GM19023 (cell line): ENCODE data around the gene PALD1.
"Not testable (repeated sequence)": the region's sequence is repeated elsewhere in the genome, so short reads cannot be mapped to it uniquely, and the experiment has no call there.

ENCODE experiments used
- ATAC-seq: cut with Tn5 transposase; IDR thresholded peaks from one replicate; pipeline ENCODE4 v1.9.1; 2021; ENCODE audit warnings: mild to moderate bottlenecking, moderate library complexity; ENCODE audit not compliant: unreplicated experiment

Gene PALD1

DNA sequence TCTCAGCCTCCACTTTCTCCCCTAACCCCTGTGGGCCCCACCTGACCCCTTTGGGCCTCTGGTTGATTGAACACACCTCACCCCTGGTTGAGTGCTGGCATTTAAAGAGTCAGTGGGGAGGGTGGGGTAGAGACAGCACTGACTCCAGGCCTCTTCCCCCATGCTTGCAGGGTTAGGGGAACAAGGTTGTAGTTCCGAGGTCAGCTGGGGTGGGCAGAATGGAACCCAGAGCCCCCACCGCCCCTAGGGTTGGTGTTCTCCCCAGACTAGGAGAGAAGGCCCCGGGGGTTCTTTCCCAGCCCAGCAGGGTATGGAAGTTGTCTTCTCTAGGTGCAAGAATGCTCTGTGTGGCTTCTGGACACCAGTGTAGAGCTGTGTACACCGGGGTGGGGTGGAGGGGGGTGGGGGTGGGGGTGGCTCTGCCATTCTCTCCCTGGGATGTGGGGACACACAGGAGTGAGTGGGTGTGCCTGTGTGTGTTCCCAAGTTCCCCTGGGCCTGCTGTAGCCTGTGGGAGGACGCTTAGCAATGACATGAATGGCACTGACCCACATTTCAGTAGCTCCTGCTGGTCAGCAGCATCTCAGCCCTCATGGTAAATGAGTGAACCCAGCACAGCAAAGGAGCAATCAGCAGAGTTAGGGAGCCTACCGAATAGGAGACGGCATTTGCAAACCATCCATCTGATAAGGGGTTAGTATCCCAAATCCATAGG is 90.4 kb downstream of the PALD1 start:
- no peak for ATAC-seq

DNA sequence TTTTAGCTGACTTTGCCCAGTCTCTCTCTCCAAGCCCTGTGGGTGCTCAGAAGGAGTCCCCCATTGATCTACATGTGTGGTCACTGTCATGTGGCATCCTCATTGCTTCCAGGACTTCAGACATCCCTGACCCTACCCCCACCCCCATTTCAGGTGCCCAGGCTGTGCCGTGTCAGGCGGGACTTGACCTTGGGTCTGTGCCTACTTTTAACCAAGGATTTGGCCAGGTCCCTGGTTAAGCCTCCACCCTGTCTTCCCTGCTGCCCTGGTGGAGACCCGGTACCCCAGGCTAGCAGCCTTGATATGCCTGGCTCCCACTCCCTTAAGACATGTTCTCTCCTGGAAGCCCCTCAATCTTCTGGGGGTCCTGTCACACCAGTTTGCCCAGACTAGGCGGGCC is 92.7 kb downstream of the PALD1 start:
- ATAC-seq, result no peak

DNA sequence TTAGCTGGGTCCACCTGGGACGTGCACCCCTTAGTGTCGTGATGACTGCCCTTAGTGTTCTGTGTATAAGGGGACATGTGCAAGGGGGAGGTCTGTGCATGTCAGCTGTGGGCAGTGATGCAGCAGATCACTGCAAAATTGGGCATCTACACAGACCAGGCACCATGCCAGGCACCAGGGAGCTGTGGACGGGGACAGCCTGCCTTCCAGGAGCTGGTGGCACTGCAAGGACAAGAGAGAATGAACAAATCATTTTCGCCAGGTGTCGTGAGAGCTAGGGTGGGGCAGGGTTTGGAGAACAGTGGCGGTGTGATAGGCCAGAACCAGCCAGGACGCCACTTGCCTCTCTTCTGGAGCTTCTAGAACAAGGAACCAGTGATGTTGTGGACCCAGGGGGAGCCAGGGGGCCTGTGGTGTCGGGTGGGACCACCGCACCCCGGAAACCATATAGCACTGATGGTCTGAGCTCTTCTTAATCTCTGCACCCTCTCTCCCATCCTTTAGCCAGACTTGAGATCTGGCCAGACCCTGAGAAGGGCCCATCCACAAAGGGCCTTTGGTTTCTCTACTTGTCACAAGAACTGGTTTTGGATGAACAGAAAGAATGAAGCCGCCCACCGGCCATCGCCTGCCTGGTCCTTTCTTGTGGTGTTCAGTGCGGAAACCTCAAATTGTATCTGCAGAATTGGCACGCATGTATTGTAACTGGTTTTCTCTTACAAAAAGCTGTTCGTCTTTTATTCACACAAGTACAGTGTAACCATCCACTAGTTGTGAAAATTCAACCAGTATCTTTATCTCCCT is 93.3 kb downstream of the PALD1 start:
- ATAC-seq, result no peak

DNA sequence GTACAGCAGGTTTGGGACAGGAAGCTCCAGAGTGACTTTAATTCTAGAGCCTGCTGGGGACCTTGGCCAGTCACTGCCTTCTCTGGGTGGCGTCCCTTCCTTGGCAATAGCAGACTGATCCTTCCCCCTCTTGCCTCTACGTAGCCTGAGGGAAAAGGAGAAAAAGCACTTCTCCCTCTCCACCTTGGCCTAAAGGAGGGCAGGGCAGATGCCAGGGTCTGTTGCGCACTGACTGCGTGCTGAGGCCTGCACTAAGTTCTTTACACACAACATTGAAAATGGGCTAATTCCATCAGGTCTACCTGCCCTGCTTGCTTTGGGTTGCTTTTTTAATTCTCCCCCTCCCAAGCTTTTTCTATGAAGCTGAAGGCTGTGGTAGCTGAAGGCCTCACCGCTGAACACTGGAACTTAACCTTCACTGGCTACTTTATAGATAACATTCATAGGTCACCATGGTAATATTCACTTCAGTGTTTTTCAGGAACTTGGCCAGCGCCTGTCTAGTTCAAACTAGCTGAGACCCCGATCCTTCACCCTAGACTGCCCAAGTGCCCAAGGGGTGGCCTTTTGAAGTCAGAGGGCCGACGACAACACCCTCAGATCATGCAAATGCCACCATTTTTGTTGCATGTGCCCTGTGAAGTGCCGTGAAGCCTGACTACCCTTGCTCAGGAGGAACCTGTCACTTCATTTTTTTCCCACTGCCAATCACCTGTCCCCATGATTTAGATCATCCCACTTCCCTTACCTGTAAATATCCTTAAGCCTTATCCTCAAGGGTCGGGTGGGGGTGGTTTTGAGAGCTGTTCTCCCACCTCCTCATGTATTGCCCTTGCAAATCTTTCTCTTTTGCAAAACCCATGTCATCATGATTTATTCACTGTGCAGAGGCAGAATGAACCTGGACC is 95.3 kb downstream of the PALD1 start:
- ATAC-seq, result no peak

DNA sequence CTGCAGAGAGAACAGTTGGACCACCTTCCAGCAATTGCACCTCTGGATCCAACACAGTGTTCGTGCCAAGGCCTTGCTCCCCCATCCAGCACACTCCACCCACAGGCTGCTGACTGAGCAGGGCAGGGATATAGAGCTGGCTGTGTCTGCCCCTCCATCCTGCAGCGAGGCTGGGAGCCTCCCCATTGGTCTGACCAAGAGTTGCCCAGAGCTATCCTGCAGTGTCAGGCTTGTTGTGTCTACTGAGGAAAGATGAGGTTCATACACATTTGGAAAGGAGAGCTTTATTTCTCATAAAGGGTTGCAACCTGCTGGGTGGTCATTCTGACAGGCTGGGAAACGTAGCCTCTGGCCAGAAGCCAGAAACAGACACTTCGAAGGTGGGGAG is 96.9 kb downstream of the PALD1 start:
- no peak for ATAC-seq

DNA sequence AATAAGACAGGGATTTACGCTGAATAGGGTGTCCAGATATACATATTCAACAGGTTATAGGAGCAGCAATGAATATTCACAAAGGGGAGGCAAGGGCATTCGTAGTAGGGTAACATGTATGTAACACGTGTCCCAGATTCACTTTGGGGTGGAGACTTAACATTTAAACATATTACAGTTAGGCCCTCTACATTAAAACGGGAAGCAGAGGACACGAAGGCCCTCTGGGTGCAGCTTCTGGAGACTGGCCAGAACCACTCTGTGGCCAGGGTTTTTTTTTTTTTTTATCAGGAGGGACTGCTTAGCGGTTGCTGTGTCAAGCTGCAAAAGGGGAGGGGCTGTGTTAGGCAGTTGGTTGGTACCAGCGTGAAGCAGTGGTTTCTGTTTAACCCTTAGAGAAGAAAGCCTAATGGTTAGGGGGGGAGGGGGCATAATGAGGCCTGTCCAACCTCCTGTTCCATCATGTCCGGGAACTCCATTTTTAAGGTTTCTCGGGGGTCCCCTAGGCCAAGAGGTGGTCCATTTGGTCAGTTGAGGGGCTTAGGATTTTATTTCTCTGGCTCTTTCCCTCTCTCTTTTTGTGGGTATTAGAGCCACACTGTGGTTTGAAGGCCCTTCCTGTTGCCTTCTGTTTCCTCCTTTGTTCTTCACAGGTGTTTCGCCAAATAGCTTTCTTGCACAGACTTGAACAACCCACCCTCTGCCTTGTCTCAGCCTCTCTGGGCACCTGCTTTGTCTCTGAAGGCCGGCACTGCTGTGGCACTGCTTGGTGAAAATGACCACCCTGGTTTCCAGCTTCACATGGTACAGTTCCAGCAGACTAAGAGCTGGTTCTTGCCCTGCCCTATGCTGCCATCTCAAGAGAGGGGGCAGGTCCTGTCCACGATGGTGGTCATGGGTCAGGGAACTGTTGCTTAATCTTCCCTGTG is 97.6 kb downstream of the PALD1 start:
- peak; percentile 59 for ATAC-seq

DNA sequence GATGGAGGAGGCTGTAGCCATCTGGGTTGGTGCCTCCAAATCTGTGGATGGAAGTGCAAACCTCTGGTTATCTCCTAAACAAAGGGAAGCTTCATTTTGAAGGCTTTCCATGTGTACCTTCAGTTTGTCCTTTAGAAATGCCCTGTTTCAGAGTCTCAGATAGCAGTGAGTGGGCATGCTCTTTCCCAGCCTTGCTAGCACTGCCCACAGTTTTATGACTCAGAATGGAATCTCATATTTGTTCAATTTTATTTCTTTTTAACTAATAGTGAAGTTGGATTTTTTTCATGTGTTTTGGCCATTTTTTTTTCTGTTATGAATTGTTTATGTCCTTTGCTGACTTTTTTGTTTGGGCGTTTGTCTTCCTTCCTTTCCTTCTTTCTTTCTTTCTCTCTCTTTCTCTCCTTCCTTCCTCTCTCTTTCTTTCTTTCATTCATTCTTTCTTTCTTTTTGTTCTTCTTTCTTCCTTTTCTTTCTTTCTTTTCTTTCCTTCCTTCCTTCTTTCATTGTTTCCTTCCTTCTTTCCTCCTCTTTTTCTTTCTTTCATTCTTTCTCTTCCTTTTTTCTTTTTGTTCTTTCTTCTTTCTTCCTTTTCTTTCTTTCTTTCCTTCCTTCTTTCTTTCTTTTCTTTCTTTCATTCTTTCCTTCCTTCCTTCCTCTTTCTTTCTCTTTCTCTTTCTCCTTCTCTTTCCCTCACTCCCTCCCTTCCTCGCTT is 98.4 kb downstream of the PALD1 start:
- no peak for ATAC-seq

DNA sequence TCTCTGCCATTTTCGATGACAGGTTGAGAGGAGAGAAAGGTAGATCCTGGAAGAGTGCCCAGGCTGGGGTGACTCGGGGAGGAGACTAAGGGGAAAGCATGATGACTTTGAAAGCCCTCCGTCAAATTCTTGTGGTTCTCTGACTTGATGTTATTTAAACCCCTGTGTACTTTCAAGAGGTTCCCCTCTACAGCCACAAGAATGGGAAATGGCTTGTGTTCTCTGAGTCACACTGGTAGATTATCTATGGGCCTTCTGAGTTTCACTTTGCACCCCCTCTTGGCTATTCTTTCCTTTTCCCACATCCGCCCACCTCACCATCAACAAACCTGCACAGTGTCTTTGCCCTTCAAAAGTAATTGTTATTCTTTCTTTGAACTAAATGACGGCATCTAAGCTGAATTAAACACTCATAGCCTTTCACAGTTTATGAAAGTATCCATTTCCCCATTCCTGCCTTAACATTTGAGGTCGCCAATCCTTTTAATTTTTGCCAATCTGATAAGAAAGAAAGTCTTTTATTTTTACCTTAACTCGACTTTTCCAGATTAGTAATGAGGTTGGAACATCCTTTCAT is 99.9 kb downstream of the PALD1 start:
- ATAC-seq, result no peak

DNA sequence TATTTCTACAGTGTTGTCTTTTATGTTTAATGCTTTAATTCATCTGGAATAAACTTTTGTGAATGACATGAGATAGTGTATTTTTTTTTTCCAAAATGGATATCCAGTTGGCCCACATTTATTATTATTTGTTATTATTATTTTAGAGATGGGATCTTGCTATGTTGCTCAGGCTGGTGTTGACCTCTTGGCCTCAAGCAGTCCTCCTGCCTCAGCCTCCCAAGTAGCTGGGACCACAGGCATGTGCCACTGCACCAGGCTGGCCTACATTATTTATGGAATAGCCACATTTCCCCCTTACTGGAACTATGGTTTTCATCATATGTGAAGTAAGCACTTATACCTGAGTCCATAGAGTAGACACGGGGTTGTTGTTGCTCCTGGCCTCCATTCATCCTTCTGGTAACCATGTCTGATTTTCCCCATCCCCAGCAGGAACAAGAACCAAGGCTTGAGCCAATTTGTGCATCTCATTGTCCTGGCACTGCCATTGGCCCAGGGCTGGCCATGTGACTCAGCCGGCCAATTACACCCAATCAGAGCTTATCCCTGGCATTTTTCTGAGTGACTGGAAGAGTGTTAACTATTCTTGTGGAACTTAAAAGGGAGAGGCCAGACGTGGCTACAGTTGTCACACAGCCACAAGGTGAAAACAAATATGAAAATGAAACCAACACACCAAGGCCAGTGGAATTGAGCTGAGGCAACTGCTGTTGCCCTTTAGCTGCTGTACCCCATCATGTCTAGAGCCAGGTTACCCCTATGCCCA is 100.9 kb downstream of the PALD1 start:
- no peak for ATAC-seq

DNA sequence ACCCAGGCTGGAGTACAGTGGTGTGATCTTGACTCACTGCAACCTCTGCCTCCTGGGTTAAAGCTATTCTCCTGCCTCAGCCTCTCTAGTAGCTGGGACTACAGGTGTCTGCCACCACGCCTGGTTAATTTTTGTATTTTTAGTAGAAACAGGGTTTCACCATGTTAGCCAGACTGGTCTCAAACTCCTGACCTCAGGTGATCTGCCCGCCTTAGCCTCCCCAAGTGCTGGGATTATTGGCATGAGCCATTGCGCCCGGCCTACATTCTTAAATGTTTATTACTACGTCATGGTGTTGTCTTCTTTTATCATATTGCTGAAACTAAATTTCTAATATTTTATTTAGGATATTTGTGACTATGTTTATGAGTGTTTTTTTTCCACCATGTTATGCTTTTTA is 102.6 kb downstream of the PALD1 start:
- ATAC-seq, result not testable (repeated sequence)

DNA sequence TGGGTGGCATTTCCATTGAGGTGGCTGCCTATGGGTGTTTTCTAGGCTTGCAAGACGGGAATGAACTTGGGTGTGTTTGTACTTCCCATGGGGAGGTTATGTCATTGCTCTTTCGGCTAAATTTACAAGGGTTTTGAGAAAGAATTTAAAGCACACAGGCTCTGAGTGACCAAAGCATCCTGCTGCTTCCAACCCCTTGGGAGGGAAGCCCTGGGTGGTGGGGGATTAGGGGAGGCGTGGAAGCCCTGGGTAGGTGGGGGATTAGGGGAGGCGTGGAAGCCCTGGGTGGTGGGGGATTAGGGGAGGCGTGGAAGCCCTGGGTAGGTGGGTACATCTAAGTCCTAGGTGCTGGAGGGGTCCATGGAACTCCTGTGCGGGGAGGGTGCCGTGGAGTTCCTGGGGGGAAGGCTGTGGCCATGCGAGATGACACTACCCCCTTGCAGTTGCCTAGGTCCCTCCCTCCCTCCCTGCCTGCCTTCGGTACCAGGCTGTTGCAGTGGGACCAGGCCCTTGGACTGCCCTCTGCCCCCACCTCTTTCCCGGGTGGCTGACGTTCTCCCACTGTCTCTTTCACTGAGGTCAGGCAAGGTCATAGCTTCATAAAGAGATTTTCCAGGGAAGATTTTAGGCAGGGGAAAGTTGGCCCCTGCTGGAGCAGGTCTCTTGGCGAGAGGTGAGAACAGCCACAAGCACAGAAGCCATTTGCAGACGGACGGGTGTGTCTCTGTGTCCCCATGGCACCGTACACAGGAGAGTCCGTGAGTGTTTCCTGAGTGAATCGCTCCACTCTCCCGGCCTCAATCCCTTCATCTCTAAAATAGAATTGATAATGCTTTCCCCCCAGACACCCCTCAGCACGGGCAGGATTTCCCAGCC is 104.5 kb downstream of the PALD1 start:
- no peak for ATAC-seq

DNA sequence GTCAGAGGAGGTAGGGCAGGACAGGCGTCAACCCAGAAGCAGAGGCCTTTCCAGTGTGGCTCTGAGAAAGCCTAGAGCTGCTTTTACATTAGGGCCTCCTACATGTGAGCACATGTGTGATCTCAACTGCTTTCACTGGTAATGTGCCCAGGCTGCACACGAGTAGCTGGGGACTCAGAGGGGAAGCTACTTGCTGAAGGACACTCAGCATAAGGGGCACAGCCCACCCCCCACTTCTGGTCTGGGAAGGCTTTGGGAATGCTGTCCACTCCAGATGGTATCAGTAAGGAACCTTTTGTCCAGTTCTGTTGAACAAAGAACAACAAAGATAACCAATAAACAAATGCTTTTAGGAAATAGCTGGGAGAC is 105.1 kb downstream of the PALD1 start:
- ATAC-seq, result no peak

DNA sequence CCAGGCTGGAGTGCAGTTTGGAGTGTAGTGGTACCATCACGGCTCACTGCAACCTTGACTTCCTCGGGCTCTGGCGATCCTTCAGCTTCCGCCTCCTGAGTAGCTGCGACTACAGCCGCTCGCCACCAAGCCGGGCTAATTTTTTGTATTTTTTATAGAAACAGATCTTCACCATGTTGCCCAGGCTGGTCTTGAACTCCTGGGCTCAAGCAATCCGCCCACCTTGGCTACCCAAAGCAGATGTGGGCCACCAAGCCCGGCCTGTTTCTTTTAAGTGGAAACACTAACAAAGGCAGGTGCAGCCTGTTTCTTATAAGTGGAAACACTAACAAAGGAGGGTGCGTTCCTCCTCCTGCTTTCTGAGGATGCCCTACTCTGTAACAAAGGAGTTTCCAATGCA is 105.8 kb downstream of the PALD1 start:
- ATAC-seq, result no peak

DNA sequence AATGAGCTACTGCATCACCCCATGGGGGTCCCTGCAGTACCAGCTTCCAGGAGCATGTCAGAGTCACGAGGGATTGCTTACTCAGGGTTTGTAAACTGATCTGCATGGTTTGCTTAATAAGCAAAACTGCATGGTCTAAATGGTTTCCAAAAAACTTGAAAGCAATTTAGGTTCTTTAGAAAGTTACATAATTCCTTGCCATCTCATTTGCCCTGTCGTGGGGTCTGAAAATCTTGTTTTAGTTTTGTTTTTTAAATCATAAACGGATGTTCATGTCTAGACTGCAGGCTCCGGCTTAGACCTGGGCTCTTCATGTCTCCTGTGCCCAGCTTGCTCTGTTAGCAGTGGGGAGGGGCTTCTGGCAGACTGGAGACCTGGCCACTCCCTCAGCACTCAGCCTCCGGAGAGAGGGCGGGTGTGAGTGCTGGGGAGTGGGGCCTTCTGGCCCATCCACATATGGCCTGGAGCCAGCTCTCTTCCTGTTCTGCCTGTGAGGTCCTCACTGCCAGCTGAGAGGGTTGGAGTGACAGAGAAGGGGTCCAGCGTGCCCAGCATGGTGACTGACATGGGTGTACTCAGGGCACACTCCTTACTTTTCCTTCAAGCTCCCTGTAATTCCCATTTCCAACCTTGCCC is 106.5 kb downstream of the PALD1 start:
- ATAC-seq, result no peak

DNA sequence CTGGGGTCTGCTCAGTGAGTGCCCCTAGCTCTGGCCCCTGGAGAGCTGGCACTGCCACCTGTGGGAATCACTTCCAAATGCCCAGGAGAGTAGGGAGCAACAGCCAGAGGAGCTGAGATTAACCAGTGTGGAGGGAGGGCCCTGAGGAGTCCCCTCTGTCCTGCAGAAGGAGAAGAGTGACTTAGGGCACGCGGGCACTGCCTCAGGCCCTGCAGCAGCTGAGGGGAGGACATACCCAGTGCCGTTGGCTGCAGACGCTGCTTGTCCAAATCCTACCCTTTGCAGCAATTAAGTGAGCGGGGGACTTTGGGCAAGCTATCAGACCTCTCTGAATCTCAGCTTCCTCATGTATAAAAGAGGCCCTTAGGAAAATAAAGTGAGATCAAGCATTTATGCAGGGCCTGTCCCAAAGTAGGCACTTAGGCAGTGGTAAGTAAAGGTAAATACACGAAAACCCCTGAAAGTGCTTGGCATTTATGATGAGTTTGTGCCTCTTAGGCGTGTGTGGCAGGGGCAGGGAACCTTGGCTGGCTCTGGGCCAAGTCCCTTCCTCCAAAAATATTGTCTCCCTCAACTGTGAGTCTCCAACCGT is 107.1 kb downstream of the PALD1 start:
- ATAC-seq, result no peak

DNA sequence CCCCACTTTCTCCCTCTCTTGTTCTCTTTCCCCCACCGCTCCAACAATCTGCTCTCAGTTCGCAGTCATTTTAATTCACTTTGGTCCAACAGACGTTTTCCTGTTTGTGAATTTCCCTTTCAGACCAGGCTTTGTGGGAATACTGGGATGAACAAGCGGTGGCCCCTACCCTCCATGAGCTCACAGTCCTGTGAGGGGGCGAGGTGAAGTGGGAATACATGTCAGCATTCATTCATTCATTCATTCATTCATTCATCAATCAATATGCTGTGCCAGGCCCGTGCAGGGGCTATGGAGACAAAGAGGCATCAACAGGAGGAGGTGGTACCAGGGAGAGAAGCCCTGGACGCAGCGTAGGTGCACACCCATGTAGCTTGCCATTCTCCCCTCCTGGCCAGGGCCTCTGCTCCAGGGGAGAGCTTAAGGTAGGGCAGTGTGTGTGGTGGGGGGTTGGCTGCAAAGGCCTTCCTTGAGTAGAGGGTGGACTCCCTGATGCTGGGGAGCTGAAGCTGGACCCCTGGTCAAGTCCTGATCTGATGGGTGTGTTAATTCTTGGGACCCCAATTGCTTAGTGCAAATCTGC is 107.9 kb downstream of the PALD1 start:
- ATAC-seq, result no peak
